VCaP (cell line): ENCODE measurements around the gene ANKFN1.

Experiments used
- H3K27ac ChIP-seq: fragments of 450-650 bp; 2 replicates; pipeline ENCODE4 v1.5.1; 2017
- CTCF ChIP-seq: fragments of 450-650 bp; conservative IDR thresholded peaks from 2 replicates; pipeline ENCODE4 v1.5.1; 2017; ENCODE audit warnings: mild to moderate bottlenecking, moderate library complexity

ANKFN1 gene

GRCh38 chr17:56230660-56231059 is 77.4 kb downstream of the ANKFN1 start:
- no peak overlapping the region for H3K27ac ChIP-seq
- no peak for TF ChIP-seq CTCF

- no peak overlapping the region for H3K27ac ChIP-seq
- TF ChIP-seq CTCF = no peak
Observed at GRCh38 chr17:56231252-56231651, 78.0 kb downstream of the ANKFN1 start.

GRCh38 chr17:56231693-56232092 is 78.4 kb downstream of the ANKFN1 start:
- H3K27ac ChIP-seq = no peak overlapping the region
- TF ChIP-seq CTCF = peak; percentile 47

GRCh38 chr17:56244268-56244890 is 91.1 kb downstream of the ANKFN1 start:
- TF ChIP-seq CTCF = no peak
- H3K27ac ChIP-seq = no peak overlapping the region

- no peak for TF ChIP-seq CTCF
- no peak overlapping the region for H3K27ac ChIP-seq
Observed at GRCh38 chr17:56247816-56248215, 94.5 kb downstream of the ANKFN1 start.

- H3K27ac ChIP-seq = no peak overlapping the region
- TF ChIP-seq CTCF = no peak
Observed at GRCh38 chr17:56257075-56257474, 103.8 kb downstream of the ANKFN1 start.

- no peak overlapping the region for H3K27ac ChIP-seq
- TF ChIP-seq CTCF = no peak
Observed at GRCh38 chr17:56260376-56261002, 107.2 kb downstream of the ANKFN1 start.
